Measurements from ENCODE around the gene PSMA5.

Gene PSMA5

GRCh38 chr1:109369167-109369746 is 57.0 kb downstream of the PSMA5 start:
- TF ChIP-seq CTCF (conservative IDR thresholded peaks at IDR 0.05) = no peak
- H3K27ac ChIP-seq = no peak overlapping the region

GRCh38 chr1:109368464-109368863 is 57.8 kb downstream of the PSMA5 start:
- TF ChIP-seq CTCF (conservative IDR thresholded peaks at IDR 0.05) = no peak
- H3K27ac ChIP-seq = no peak overlapping the region

GRCh38 chr1:109367626-109368025 is 58.6 kb downstream of the PSMA5 start:
- H3K27ac ChIP-seq = no peak overlapping the region
- no peak for TF ChIP-seq CTCF (conservative IDR thresholded peaks at IDR 0.05)

- H3K27ac ChIP-seq = no peak overlapping the region
- TF ChIP-seq CTCF (conservative IDR thresholded peaks at IDR 0.05) = no peak
Measured at GRCh38 chr1:109365642-109366204, 60.5 kb downstream of the PSMA5 start.

GRCh38 chr1:109361649-109362048 is 64.6 kb downstream of the PSMA5 start:
- no peak for TF ChIP-seq CTCF (conservative IDR thresholded peaks at IDR 0.05)
- H3K27ac ChIP-seq = no peak overlapping the region

- H3K27ac ChIP-seq = no peak overlapping the region
- TF ChIP-seq CTCF (conservative IDR thresholded peaks at IDR 0.05) = no peak
Measured at GRCh38 chr1:109361069-109361468, 65.2 kb downstream of the PSMA5 start.

- no peak for TF ChIP-seq CTCF (conservative IDR thresholded peaks at IDR 0.05)
- peak overlapping the region; percentile 27; the same call in 1 of the 2 replicates for H3K27ac ChIP-seq
Measured at GRCh38 chr1:109357616-109358015, 68.6 kb downstream of the PSMA5 start.

Data from VCaP (cell line).